CD14-positive monocyte (primary cell): ENCODE data around the gene BCL2. TPM values are rescaled to one million over a fixed set of nuclear protein-coding genes. Genes with fewer than 3 reads are reported as not detected.
A peak's percentile ranks its signal among the peaks of the same experiment; 100 is the strongest.

ENCODE experiments used
- DNase-seq, 3 donors: peaks; one replicate each; pipeline ENCODE4 v3.0.0-alpha.2; 2011 to 2022
- H2AFZ ChIP-seq: 2 replicates; pipeline ENCODE4 v1.6.0; 2012; ENCODE audit warnings: mild to moderate bottlenecking, low read depth, low read length, inconsistent platforms; ENCODE audit not compliant: insufficient read depth, poor library complexity, severe bottlenecking
- H3K27ac ChIP-seq, 2 donors: 1 replicate in 1 of 2; 2 replicates in 1 of 2; pipeline ENCODE4 v1.5.1; 2012 to 2013; ENCODE audit warnings: low read length in 2 of 2, control low read depth in 1 of 2, inconsistent platforms in 1 of 2, low read depth in 1 of 2, mild to moderate bottlenecking in 1 of 2
- H3K27me3 ChIP-seq, 2 donors: one replicate each; pipeline versions ENCODE4 v1.6.0 to v1.6.1; 2011 to 2013; ENCODE audit warnings: low read length in 2 of 2; ENCODE audit not compliant: control insufficient read depth in 2 of 2, insufficient read depth in 2 of 2
- H3K36me3 ChIP-seq, 2 donors: replicated peaks in 1 of 2; 1 replicate in 1 of 2; 2 replicates in 1 of 2; pipeline versions ENCODE4 v1.5.1 to v1.6.1; 2012 to 2013; ENCODE audit warnings: low read length in 2 of 2, control low read depth in 1 of 2, inconsistent platforms in 1 of 2, mild to moderate bottlenecking in 1 of 2; ENCODE audit not compliant: insufficient read depth in 2 of 2, control insufficient read depth in 1 of 2
- H3K4me1 ChIP-seq, 2 donors: 1 replicate in 1 of 2; 2 replicates in 1 of 2; pipeline versions ENCODE4 v1.5.1 to v1.6.1; 2012 to 2013; ENCODE audit warnings: low read length in 2 of 2, control low read depth in 1 of 2, inconsistent platforms in 1 of 2, mild to moderate bottlenecking in 1 of 2, moderate library complexity in 1 of 2; ENCODE audit not compliant: insufficient read depth in 2 of 2, control insufficient read depth in 1 of 2
- H3K4me2 ChIP-seq: replicated peaks from 2 replicates; pipeline ENCODE3; 2012; ENCODE audit warnings: low read length, moderate library complexity, mild to moderate bottlenecking; ENCODE audit not compliant: poor library complexity, severe bottlenecking; ENCODE audit errors: extremely low read depth
- H3K4me3 ChIP-seq, 3 experiments: fragments of 200-600 bp in 1 of 3; sonication (generic) in 1 of 3; replicated peaks in 1 of 3; 1 replicate in 2 of 3; 2 replicates in 1 of 3; pipeline ENCODE4 v1.5.1; 2011 to 2013; ENCODE audit warnings: low read length in 3 of 3, mild to moderate bottlenecking in 3 of 3, control low read depth in 2 of 3, low read depth in 2 of 3, inconsistent platforms in 1 of 3, moderate library complexity in 1 of 3
- H3K79me2 ChIP-seq: 2 replicates; pipeline ENCODE4 v1.6.0; 2012; ENCODE audit warnings: mild to moderate bottlenecking, control low read depth, inconsistent platforms, low read length, moderate library complexity; ENCODE audit not compliant: insufficient read depth
- H3K9ac ChIP-seq: 2 replicates; pipeline ENCODE4 v1.6.0; 2017; ENCODE audit warnings: low read length, mild to moderate bottlenecking; ENCODE audit not compliant: insufficient read depth, poor library complexity, severe bottlenecking
- H3K9me3 ChIP-seq, 2 donors: replicated peaks in 1 of 2; 1 replicate in 1 of 2; 2 replicates in 1 of 2; pipeline versions ENCODE4 v1.5.1 to v1.6.1; 2012 to 2013; ENCODE audit warnings: low read length in 2 of 2, control low read depth in 1 of 2; ENCODE audit not compliant: control insufficient read depth in 1 of 2, insufficient read depth in 1 of 2
- H4K20me1 ChIP-seq: 2 replicates; pipeline ENCODE4 v1.6.0; 2012; ENCODE audit warnings: mild to moderate bottlenecking, low read length, control low read depth, moderate library complexity; ENCODE audit not compliant: insufficient read depth
- H3K27ac Mint-ChIP-seq, 7 donors: one replicate each; pipeline ENCODE4 v1.8.0; 2020; ENCODE audit warnings: mild to moderate bottlenecking in 7 of 7, mixed read lengths in 7 of 7, moderate library complexity in 6 of 7, inconsistent platforms in 2 of 7
- H3K27me3 Mint-ChIP-seq, 3 donors: one replicate each; pipeline ENCODE4 v1.8.0; 2021 to 2022; ENCODE audit warnings: low read depth in 3 of 3, mild to moderate bottlenecking in 3 of 3, mixed read lengths in 3 of 3, moderate library complexity in 3 of 3, inconsistent platforms in 1 of 3
- H3K36me3 Mint-ChIP-seq, 2 donors: one replicate each; pipeline ENCODE4 v1.8.0; 2020; ENCODE audit warnings: mixed read lengths in 2 of 2, inconsistent platforms in 1 of 2, mild to moderate bottlenecking in 1 of 2
- H3K4me1 Mint-ChIP-seq: one replicate; pipeline ENCODE4 v1.8.0; 2020; ENCODE audit warnings: mild to moderate bottlenecking, mixed read lengths
- H3K4me3 Mint-ChIP-seq, 2 donors: one replicate each; pipeline ENCODE4 v1.8.0; 2020; ENCODE audit warnings: mild to moderate bottlenecking in 2 of 2, mixed read lengths in 2 of 2, moderate library complexity in 1 of 2
- H3K9me3 Mint-ChIP-seq, 7 donors: one replicate each; pipeline ENCODE4 v1.8.0; 2020 to 2022; ENCODE audit warnings: mixed read lengths in 7 of 7, mild to moderate bottlenecking in 6 of 7, moderate library complexity in 6 of 7, inconsistent platforms in 2 of 7
- WGBS: methylation state at CpG from one replicate; pipeline ENCODE4 v1.1.5; 2013; ENCODE audit warnings: missing lambda C conversion rate; ENCODE audit not compliant: insufficient coverage; 5-methylcytosine and 5-hydroxymethylcytosine counted together
- intact Hi-C, 2 donors: fragments of 100-400 bp; cut with micrococcal nuclease; formaldehyde crosslinking; loops; one replicate each; pipeline versions ENCODE4 v1.15.0 to v1.15.1; 2023
- polyA plus RNA-seq, 3 donors: library from polyadenylated mRNA; depleted of rRNA in 1 of 3; unstranded in 2 of 3; stranded (reverse) in 1 of 3; fragments of 300-500 nt in 2 of 3; fragments of >200 nt in 1 of 3; fragmentation: Illumina TruSeq in 2 of 3; gene quantifications; 1 replicate in 2 of 3; 2 replicates in 1 of 3; pipeline ENCODE4 v1.2.3, GENCODE V29; 2012 to 2021
- TF ChIP-seq, protein P1 (sequence below): fragments of 200-600 bp; IDR thresholded peaks from one replicate; pipeline ENCODE4 v1.8.0; 2022; ENCODE audit warnings: antibody characterized with exemption, mild to moderate bottlenecking

BCL2 gene
- polyA plus RNA-seq, 3 donors = 0.58 to 2.5 (median 1.1) TPM

DNA sequence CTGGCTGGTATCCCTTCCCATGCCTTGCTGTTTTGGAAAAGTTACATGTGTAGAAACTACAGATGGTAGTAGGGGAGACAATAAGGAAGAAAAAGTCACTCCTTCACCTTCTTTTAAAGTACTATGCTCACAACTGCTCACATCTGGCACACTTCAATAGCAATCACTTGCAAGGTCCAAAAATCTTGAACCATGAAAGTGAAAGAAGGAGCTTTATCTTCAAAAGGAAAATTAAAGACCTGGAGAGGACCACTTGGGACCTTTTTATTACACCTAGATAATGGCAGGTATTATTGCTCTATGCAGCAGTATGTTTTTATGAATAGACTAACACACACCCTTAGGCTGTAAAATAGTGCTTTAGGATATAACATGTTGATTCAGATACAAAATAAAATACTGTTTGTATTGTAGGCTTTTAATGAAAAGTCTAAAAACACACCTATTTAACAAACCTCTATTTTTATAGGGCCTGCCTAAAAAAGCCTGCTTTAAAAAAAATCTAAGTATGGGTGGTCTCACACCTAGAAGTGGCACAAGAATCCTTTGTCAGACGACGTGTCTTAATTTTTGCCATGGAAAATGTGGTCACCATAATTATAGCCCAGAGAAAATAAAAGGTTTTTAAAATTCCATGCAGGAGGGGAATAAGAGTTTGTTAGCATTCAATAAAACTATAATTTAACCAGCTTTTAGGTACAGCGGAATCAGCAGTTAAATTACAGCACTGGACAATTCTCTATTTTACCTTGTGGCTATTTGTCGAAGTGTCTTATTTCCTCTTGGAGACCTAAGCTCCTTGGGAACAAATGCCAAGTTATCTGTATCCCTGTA lies 124.0 kb downstream of the BCL2 start:
- Mint-ChIP-seq H3K27me3 (no peaks in the 10 kb centered on the region), H3K36me3 (peaks cover 0 to 2% of the 10 kb centered on the region in 2 donors), H3K4me1 (peaks cover 18% of the 10 kb centered on the region), H3K4me3 (no peak overlapping the region), H3K27ac (no peak overlapping the region), H3K9me3 (peaks cover 0 to 2% (median 0%) of the 10 kb centered on the region in 7 donors)
- WGBS = 100% methylated on average over 2 of the region's 4 CpGs
- intact Hi-C loops = no loop called here
- peaks cover 9% of the 10 kb centered on the region for H3K79me2 ChIP-seq
- H3K4me1 ChIP-seq = peaks cover 39 to 46% of the 10 kb centered on the region in 2 donors
- TF ChIP-seq, protein P1, sequence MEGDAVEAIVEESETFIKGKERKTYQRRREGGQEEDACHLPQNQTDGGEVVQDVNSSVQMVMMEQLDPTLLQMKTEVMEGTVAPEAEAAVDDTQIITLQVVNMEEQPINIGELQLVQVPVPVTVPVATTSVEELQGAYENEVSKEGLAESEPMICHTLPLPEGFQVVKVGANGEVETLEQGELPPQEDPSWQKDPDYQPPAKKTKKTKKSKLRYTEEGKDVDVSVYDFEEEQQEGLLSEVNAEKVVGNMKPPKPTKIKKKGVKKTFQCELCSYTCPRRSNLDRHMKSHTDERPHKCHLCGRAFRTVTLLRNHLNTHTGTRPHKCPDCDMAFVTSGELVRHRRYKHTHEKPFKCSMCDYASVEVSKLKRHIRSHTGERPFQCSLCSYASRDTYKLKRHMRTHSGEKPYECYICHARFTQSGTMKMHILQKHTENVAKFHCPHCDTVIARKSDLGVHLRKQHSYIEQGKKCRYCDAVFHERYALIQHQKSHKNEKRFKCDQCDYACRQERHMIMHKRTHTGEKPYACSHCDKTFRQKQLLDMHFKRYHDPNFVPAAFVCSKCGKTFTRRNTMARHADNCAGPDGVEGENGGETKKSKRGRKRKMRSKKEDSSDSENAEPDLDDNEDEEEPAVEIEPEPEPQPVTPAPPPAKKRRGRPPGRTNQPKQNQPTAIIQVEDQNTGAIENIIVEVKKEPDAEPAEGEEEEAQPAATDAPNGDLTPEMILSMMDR = no peak
- no peaks in the 10 kb centered on the region for H3K27me3 ChIP-seq
- H2AFZ ChIP-seq = no peak overlapping the region
- no peaks in the 10 kb centered on the region for H3K36me3 ChIP-seq
- no peak overlapping the region for H3K4me2 ChIP-seq
- no peaks in the 10 kb centered on the region for H4K20me1 ChIP-seq
- no peak overlapping the region for H3K4me3 ChIP-seq
- no peak for DNase-seq
- H3K9me3 ChIP-seq = no peaks in the 10 kb centered on the region
- no peak overlapping the region for H3K27ac ChIP-seq
- no peak overlapping the region for H3K9ac ChIP-seq

DNA sequence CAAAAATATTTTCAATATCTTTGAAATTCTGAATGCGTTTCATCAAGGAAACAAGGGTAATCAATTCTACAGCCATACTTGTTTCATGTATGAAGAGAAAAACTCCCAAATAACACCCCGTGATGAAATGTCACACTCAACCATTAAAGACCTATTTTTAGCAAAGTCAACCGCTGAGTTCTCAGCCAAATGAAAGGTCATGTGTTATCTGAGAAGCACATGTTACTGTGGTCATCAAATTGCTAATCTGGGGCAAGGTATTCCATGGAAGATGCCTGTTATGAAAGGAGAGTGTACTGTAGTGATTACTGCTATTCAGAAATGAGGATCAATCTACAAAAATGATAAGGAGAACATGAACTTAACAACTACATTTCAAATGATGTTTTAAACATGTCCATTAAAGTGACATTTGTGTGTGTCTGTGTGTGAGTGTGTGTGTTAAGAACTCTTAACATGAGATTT lies 126.7 kb downstream of the BCL2 start:
- intact Hi-C loops = no loop called here

More for the DNA sequence above, 126.7 kb downstream of the BCL2 start:
- Histone ChIP-seq H3K36me3 (no peaks in the 10 kb centered on the region), H3K4me3 (peak overlapping the region in 1 of 3 experiments; percentile 18), H3K9ac (no peak overlapping the region), H3K9me3 (no peaks in the 10 kb centered on the region), H3K27me3 (no peaks in the 10 kb centered on the region), H2AFZ (no peak overlapping the region), H3K27ac (peak overlapping the region in 1 of 2 donors; percentile 52), H4K20me1 (no peaks in the 10 kb centered on the region), H3K4me2 (peak overlapping the region; percentile 31), H3K79me2 (peaks cover 5% of the 10 kb centered on the region), H3K4me1 (peaks cover 21 to 23% of the 10 kb centered on the region in 2 donors)
- Mint-ChIP-seq H3K9me3 (peaks cover 0 to 2% (median 0%) of the 10 kb centered on the region in 7 donors), H3K27me3 (no peaks in the 10 kb centered on the region), H3K4me1 (peaks cover 18% of the 10 kb centered on the region), H3K27ac (peak overlapping the region; percentile 33 to 90 (median 79)), H3K4me3 (peak overlapping the region; percentile 39 to 72), H3K36me3 (peaks cover 0 to 2% of the 10 kb centered on the region in 2 donors)
- TF ChIP-seq, protein P1 = no peak
- DNase-seq = peak; percentile 14 to 59 (median 55)
- WGBS = 40% methylated on average over 1 of the region's 3 CpGs
